ENCODE measurements around the gene SOX9. TPM values are rescaled to one million over a fixed set of nuclear protein-coding genes. Genes with fewer than 3 reads are reported as not detected.
A peak's percentile ranks its signal among the peaks of the same experiment; 100 is the strongest.
"Not testable (repeated sequence)": the region's sequence is repeated elsewhere in the genome, so short reads cannot be mapped to it uniquely, and the experiment has no call there.

Gene SOX9
- total RNA-seq, 2 experiments from 2014 or later, result not detected

DNA sequence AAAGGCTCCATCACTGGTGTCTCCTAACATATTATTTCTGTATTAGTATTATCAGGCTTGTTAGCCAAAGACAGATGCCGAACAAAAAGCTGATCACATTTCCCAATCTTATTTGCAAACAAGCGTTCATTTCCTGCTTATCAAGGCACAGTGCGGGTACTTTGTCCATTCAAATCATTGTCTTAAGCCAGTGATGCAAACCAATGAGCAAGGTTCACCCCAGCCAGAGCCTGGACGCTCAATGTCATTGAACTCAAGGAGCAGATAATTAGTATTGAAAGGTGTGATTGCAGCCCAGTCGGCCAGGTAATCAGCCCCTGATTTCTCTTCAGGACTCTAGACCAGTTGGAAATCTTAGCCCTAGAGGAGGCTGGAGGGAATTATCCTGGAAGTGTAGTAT is 20.4 kb upstream of the SOX9 start:
- POLR2A ChIA-PET, result interaction anchor here (0.7 kb wide), 1 partner anchor 42 kb away, joined by 3 read pairs; no protein-coding TSS in a partner anchor
- DNase-seq (no peak), ATAC-seq (ENCODE audit: low read depth) (no peak)
- Mint-ChIP-seq H3K27ac (no peak overlapping the region), H3K4me3 (no peak overlapping the region), H3K9me3 (peaks cover 3% of the 10 kb centered on the region), H3K27me3 (no peaks in the 10 kb centered on the region), H3K4me1 (no peaks in the 10 kb centered on the region), H3K36me3 (no peaks in the 10 kb centered on the region)

DNA sequence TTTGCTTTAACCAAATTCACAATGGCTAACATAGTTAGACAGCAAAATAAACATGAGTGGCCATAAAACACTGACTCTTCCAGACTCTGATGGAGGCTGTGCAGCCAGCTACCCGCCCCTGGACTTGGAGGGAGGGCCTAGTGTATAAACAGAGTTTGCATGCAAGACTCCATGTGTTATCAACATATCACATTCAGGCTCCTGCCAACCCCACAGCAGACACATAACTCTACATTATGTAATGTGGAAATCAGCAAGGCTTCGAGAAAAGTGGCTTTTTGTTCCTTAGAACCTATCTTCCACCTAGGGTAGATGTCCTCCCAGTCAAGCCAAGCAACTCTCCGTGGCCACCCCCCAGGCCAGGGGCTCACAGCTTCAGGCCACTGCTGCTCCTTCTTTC is 19.3 kb upstream of the SOX9 start:
- Mint-ChIP-seq H3K27ac (no peak overlapping the region), H3K36me3 (no peaks in the 10 kb centered on the region), H3K4me3 (no peak overlapping the region), H3K9me3 (peaks cover 3% of the 10 kb centered on the region), H3K27me3 (no peaks in the 10 kb centered on the region), H3K4me1 (no peaks in the 10 kb centered on the region)
- POLR2A ChIA-PET, result no interaction called here
- ATAC-seq (ENCODE audit: low read depth) (no peak), DNase-seq (no peak)

DNA sequence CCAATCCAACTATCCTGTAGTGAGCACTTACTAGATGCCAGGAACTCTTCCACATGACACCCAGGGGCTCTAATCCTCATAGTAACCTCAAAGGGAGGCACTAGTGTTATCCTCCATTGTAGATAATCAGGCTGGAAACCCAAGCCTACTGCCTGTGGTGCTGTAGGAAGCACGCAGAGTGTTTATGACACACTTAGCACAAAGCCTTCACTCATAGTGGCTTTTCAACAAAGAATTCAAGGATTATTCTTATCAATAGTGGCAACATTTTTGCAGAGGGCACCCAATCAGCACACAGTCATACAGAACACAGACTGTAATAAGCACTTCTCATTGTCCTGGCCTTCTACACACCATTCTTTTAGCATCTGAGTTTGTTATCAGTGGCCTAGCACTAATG is 18.5 kb upstream of the SOX9 start:
- no peak for DNase-seq
- POLR2A ChIA-PET, result no interaction called here
- H3K27ac Mint-ChIP-seq, result no peak overlapping the region
- no peaks in the 10 kb centered on the region for H3K36me3 Mint-ChIP-seq
- no peaks in the 10 kb centered on the region for H3K27me3 Mint-ChIP-seq
- H3K4me1 Mint-ChIP-seq, result no peaks in the 10 kb centered on the region
- H3K9me3 Mint-ChIP-seq, result peaks cover 1% of the 10 kb centered on the region
- H3K4me3 Mint-ChIP-seq, result no peak overlapping the region
- no peak for ATAC-seq (ENCODE audit: low read depth)

DNA sequence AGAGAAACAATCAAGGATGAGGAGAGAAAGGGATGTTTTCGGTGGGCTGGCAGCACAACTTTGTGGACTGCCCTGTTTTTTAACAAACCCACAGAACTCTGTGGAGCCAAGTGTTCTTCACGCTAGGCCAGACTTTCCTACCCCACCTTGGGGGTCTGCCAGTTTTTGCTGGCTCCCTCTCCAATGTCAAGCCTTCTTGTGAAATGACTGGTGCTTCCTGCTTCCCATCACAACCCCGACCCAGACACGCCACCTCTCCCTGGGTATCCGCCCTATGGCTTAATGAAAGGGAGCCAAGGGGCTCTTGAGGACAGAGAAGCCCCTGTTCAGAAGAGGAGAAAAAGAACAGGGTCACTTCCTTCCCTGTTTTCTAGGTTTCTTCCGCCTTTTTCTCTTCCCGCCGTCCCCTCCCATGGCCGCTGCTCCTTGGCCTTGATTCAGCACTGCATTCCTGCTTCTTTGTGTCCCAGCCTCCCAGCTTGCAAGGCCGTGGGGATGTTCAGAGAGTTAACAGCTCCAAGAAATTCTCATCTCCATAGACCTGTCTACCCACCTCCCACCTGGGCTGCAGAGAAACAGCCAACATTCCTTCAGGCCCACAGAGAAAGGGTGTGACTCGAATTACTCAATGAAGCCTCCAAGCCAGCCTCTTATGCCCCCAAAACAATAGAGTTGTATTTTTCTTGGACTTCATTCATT is 16.5 kb upstream of the SOX9 start:
- Mint-ChIP-seq H3K27ac (no peak overlapping the region), H3K4me3 (no peak overlapping the region), H3K4me1 (no peaks in the 10 kb centered on the region), H3K27me3 (no peaks in the 10 kb centered on the region), H3K36me3 (no peaks in the 10 kb centered on the region), H3K9me3 (peaks cover 1% of the 10 kb centered on the region)
- no peak for ATAC-seq (ENCODE audit: low read depth)
- DNase-seq, result no peak
- POLR2A ChIA-PET, result no interaction called here

DNA sequence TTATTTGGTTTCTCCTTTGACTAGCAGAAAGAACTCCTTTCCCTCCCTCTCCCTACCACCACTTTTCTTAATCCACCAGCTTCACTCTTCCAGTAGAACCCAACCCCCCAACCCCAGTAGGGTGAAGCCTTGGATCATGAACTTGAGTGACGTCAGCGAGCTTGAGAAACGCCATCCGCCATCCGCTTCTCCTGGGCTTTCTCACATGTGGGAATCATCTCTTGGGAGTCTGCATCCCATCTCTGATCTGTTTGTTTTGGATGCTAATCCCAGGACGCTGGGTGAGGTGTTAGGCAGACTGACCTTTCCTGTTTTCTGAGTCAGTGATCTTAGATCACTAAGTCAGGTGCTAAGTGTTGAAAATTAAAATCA is 16.0 kb upstream of the SOX9 start:
- H3K9me3 Mint-ChIP-seq, result peaks cover 1% of the 10 kb centered on the region
- no peak for ATAC-seq (ENCODE audit: low read depth)
- no peak for DNase-seq
- no peak overlapping the region for H3K27ac Mint-ChIP-seq
- POLR2A ChIA-PET, result no interaction called here
- H3K4me3 Mint-ChIP-seq, result no peak overlapping the region
- H3K4me1 Mint-ChIP-seq, result no peaks in the 10 kb centered on the region
- no peaks in the 10 kb centered on the region for H3K36me3 Mint-ChIP-seq
- no peaks in the 10 kb centered on the region for H3K27me3 Mint-ChIP-seq

DNA sequence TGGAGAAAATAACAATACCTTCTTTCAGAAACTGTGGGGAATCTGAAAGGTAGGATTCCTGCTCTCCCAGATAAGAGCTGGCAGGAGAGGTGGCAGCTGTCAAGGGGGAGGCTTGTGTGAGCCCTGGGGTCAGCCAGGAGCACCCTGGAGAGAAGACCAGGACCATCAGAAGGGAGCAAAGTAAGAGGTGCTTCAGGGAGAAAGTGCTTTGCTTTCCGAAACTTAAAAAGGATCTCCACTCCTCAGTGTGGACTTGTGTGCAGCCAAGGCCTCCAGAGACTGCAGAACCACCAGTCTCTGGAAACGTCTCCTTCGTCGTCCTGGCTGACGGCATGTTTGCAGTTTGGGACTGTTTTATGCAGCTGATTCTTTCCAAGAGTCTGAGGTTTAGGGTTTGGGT is 13.7 kb upstream of the SOX9 start:
- Mint-ChIP-seq H3K4me1 (no peaks in the 10 kb centered on the region), H3K36me3 (no peaks in the 10 kb centered on the region), H3K9me3 (peaks cover 1% of the 10 kb centered on the region), H3K27ac (no peak overlapping the region), H3K4me3 (no peak overlapping the region), H3K27me3 (no peaks in the 10 kb centered on the region)
- ATAC-seq (ENCODE audit: low read depth), result no peak
- no peak for DNase-seq
- POLR2A ChIA-PET, result no interaction called here

DNA sequence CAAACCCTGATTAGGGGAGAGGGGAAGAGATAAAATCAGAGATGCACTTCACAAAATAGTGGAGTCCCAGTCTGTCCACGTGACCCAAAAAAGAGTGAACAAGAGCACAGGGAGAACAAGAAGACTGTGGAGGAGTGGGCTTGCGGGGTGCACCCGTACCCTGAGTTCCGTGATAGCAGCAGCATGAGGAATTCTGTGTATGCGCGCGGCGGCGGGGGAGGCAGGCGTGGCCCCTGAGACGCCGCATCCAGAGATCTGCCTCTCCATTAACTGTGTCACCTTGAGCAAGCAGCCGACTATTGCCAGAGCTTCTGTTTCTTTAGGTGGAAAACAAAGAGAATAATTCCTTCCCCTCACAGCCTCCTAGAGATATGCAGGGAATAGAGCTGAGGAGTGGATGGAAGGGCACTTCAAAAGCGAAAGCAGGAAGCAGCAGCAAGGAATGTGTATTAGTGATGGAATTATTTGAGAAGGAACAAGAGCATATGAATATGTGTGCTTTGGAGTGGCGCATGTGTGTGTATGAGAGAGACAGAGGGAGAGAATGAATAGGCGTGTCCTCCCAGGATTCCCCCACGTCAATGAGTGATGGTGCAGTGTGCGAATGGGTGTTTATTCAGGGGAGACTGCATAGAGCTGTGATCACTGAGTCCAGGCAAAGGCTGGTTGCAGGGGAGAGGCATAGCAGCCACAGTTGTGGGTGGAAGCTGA is 10.4 kb upstream of the SOX9 start:
- Mint-ChIP-seq H3K27me3 (peaks cover 4% of the 10 kb centered on the region), H3K9me3 (no peaks in the 10 kb centered on the region), H3K36me3 (no peaks in the 10 kb centered on the region), H3K27ac (no peak overlapping the region), H3K4me1 (no peaks in the 10 kb centered on the region), H3K4me3 (no peak overlapping the region)
- no peak for ATAC-seq (ENCODE audit: low read depth)
- no peak for DNase-seq
- POLR2A ChIA-PET, result no interaction called here

DNA sequence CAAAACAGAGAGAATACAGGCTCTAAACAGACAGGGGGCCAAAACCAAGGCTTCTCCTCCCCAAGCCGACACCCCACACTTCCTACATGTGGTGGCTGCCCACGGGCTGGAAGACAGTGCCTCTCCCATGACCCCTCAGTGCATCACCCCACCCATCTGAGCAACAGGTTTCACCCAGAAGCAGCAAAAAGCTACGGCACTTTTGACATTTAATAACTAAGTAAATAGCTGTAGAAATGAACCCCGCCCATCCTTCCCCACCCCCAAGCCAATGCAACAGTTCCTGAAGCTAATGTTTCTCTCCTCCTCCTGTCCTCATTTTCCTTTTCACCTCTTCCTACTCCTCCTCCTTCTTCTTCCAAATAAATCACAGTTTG is 9.9 kb upstream of the SOX9 start:
- no peaks in the 10 kb centered on the region for H3K9me3 Mint-ChIP-seq
- no peak for DNase-seq
- no peak overlapping the region for H3K4me3 Mint-ChIP-seq
- peaks cover 7% of the 10 kb centered on the region for H3K27me3 Mint-ChIP-seq
- ATAC-seq (ENCODE audit: low read depth), result no peak
- no peak overlapping the region for H3K27ac Mint-ChIP-seq
- H3K36me3 Mint-ChIP-seq, result no peaks in the 10 kb centered on the region
- POLR2A ChIA-PET, result no interaction called here
- no peaks in the 10 kb centered on the region for H3K4me1 Mint-ChIP-seq

DNA sequence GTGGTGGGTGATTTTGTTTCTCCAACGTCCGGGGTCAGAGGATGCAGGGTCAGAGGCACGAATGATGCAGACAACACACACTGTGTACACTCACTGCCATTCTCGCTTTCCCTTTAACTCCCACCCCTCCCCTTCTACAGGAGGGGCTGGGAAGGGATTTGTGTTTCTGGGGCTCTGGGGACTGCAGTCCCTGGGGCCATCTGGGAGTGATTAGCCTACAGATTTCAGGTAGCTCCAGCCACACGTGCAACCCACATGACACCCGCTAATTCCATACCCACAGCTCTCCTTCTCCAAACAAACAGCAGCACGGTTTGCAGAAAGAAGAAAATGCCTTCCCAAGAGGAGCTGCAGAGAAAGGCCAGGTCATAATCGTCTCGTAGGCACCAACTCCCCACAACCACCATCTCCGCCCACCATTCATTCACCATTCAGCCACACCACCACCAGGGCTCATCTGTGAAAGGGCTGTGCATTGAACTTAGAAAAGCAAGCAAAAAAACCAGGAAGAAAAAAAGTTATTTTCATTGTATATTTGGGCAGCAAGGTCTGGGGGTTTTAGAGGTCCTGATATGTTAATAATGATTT is 9.4 kb upstream of the SOX9 start:
- peaks cover 1% of the 10 kb centered on the region for H3K4me1 Mint-ChIP-seq
- DNase-seq (no peak), ATAC-seq (ENCODE audit: low read depth) (no peak)
- no peaks in the 10 kb centered on the region for H3K9me3 Mint-ChIP-seq
- no peaks in the 10 kb centered on the region for H3K36me3 Mint-ChIP-seq
- POLR2A ChIA-PET, result no interaction called here
- H3K4me3 Mint-ChIP-seq, result no peak overlapping the region
- H3K27ac Mint-ChIP-seq, result no peak overlapping the region
- peaks cover 12% of the 10 kb centered on the region for H3K27me3 Mint-ChIP-seq

DNA sequence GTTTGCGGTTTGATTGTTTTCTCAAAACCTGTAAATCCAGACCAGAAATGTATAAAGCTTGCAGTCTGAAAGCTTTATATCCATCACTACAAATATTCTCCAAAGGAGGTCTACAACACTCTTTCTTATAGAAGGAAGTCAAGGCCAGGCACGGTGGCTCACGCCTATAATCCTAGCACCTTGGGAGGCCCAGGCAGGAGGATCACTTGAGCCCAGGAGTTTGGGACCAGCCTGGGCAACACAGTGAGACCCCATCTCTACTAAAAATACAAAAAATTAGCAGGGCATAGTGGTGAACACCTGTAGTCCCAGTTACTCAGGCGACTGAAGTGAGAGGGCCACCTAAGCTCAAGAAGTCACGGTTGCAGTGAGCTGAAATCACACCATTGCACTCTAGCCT is 8.9 kb upstream of the SOX9 start:
- peaks cover 17% of the 10 kb centered on the region for H3K27me3 Mint-ChIP-seq
- H3K9me3 Mint-ChIP-seq; H3K36me3 Mint-ChIP-seq; ATAC-seq (ENCODE audit: low read depth); DNase-seq; H3K27ac Mint-ChIP-seq; H3K4me3 Mint-ChIP-seq; POLR2A ChIA-PET; H3K4me1 Mint-ChIP-seq: not testable (repeated sequence)

DNA sequence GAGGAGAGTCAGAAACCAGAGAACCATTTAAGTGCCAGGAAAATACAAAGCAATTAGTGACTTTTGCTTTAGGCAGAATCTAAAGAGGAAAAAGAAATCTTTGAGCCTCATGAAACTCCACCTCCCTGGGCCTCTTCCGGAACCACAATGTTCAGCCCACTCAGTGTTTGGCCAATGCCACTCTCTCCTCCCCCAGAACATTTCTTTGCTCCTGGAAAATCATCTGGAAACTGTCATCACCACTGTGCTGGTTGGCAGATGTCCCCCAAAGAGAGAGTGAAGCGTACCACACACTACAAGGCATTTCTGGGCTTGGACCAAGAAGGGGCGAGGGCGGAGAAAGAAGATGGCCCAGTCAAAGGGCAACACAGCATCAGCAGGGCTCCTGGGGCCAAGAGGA is 7.1 kb upstream of the SOX9 start:
- DNase-seq (no peak), ATAC-seq (ENCODE audit: low read depth) (no peak)
- H3K9me3 Mint-ChIP-seq, result no peaks in the 10 kb centered on the region
- no peak overlapping the region for H3K4me3 Mint-ChIP-seq
- peaks cover 34% of the 10 kb centered on the region for H3K27me3 Mint-ChIP-seq
- H3K4me1 Mint-ChIP-seq, result peaks cover 3% of the 10 kb centered on the region
- no peak overlapping the region for H3K27ac Mint-ChIP-seq
- H3K36me3 Mint-ChIP-seq, result no peaks in the 10 kb centered on the region
- POLR2A ChIA-PET, result no interaction called here

DNA sequence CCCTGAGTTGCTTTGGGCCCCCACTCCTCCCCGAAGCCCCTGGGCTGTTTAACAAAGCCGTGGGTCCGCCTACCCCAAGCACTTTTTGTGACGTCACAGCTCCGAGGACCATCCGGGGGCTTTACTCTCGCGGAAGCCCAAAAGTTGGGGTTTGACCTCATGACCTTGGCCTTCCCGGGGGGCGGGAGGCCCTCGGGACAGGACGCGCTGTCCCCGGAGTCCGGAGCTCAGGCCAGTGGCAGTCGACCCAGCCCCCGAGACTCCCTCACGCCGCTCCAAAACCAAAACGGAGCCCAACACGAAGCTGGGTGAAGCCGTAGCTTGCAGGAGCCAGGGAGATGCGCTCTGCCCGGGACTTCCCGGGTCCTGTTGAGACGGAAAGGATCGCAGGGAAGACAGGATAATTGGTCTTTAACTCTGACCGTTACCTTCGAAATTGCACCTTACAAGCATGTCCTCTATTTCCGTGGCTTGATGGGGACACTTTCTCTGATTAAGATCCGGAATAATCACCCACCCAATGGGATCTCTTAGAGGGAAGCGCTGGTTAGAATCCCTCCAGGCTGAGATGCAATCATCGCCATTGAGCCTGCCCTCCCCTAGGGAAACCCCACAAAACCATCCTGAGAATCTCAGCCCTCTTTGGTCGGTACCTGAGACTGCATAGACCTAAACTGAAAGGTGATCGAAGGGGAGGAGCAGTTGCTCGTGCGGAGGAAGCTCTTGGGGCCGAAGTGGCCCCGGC is 4.9 kb upstream of the SOX9 start:
- Mint-ChIP-seq H3K27ac (no peak overlapping the region), H3K4me3 (no peak overlapping the region), H3K27me3 (peaks cover 52% of the 10 kb centered on the region), H3K4me1 (peaks cover 3% of the 10 kb centered on the region), H3K36me3 (no peaks in the 10 kb centered on the region), H3K9me3 (no peaks in the 10 kb centered on the region)
- ATAC-seq (ENCODE audit: low read depth), result no peak
- POLR2A ChIA-PET, result no interaction called here
- no peak for DNase-seq

DNA sequence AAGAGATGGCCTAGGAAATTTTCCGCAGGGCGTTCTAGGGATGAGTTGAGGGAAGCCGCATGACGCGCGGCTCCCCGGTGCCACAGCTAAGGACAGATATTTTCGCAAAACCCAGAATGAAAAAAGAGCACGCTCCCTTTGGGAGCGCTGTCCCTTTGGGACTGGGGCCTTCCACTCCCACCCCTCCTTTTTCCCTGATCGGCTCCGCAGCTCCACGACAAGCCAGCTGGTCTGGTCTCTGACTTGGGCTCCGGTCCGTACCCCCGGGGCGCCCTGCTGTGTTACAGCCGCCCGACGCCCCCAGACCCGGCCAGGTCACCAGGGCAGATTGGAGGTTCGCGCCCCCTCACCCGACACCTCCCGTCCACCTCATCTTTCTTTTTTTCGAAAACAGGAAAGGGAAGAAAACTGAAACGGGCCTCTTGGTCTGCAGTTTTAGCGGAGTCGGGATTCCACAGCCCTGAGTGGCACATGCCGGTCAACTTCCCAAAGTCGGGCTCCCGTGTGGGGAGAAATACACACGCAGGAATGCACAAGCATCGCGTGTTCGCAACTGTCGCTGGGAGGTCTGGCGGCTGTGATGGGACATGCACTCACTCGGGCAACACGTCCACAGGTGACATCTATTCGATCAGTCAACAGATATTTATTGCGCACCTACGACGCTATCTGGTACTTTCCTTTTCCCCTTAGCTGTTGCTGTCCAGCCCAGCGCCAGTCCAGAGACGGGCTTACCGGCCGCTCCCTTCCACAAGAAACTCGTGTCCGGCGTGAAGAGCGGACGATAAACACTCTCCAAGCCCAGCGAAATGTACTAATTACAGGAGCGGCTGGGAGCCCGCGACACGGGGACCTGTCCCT is 3.9 kb upstream of the SOX9 start:
- Mint-ChIP-seq H3K36me3 (peaks cover under 1% of the 10 kb centered on the region), H3K4me1 (peaks cover 4% of the 10 kb centered on the region), H3K4me3 (no peak overlapping the region), H3K27me3 (peaks cover 55% of the 10 kb centered on the region), H3K27ac (peak overlapping the region; percentile 21), H3K9me3 (no peaks in the 10 kb centered on the region)
- no peak for ATAC-seq (ENCODE audit: low read depth)
- POLR2A ChIA-PET, result no interaction called here
- DNase-seq, result peak; percentile 34
